Heart right ventricle (tissue), 16 donors: ENCODE data around the gene USP12. TPM values are rescaled to one million over a fixed set of nuclear protein-coding genes. Genes with fewer than 3 reads are reported as not detected.

ENCODE experiments used
- ATAC-seq, 8 donors: fragments of 200-7000 bp; cut with Tn5 transposase; one replicate each; pipeline ENCODE4 v1.9.1; 2020; ENCODE audit warnings: mild to moderate bottlenecking in 8 of 8, moderate library complexity in 8 of 8, moderate number of reproducible peaks in 1 of 8
- DNase-seq, 2 donors: peaks; one replicate each; pipeline ENCODE4 v3.0.0-alpha.2; 2020
- H3K27ac ChIP-seq, 10 donors: fragments of 200-600 bp; sonication (generic) in 2 of 10; one replicate each; pipeline versions ENCODE4 v1.5.0 to v1.8.0; 2020 to 2022; ENCODE audit warnings: mild to moderate bottlenecking in 3 of 10
- H3K27me3 ChIP-seq, 7 donors: fragments of 200-600 bp; one replicate each; pipeline ENCODE4 v1.8.0; 2021 to 2022; ENCODE audit warnings: mild to moderate bottlenecking in 2 of 7
- H3K36me3 ChIP-seq, 9 donors: fragments of 200-600 bp; sonication (generic) in 1 of 9; one replicate each; pipeline versions ENCODE4 v1.5.0 to v1.8.0; 2020 to 2022; ENCODE audit warnings: mild to moderate bottlenecking in 2 of 9
- H3K4me1 ChIP-seq, 9 donors: fragments of 200-600 bp; sonication (generic) in 1 of 9; one replicate each; pipeline versions ENCODE4 v1.5.0 to v1.8.0; 2020 to 2022; ENCODE audit warnings: mild to moderate bottlenecking in 4 of 9
- H3K4me3 ChIP-seq, 10 donors: fragments of 200-600 bp; sonication (generic) in 2 of 10; one replicate each; pipeline versions ENCODE4 v1.5.0 to v1.8.0; 2020 to 2022; ENCODE audit warnings: mild to moderate bottlenecking in 7 of 10, moderate library complexity in 2 of 10
- H3K9me3 ChIP-seq, 11 donors: fragments of 200-600 bp in 10 of 11; sonication (generic) in 2 of 11; one replicate each; pipeline versions ENCODE4 v1.5.0 to v1.8.0; 2013 to 2022; ENCODE audit warnings: mild to moderate bottlenecking in 2 of 11, control low read depth in 1 of 11, moderate library complexity in 1 of 11
- WGBS, 2 donors: extraction: QIAGEN DNeasy Blood & Tissue Kit; methylation state at CpG; one replicate each; pipeline ENCODE4 v1.1.7; 2013; ENCODE audit warnings: inconsistent platforms in 1 of 2; 5-methylcytosine and 5-hydroxymethylcytosine counted together
- intact Hi-C, 10 donors: fragments of 100-400 bp; cut with DNase I; formaldehyde crosslinking; loops; one replicate each; pipeline versions ENCODE4 v1.11.1 to v1.14.2; 2022
- polyA plus RNA-seq, 2 donors: library from polyadenylated mRNA; stranded (reverse); fragments of 200-250 nt; gene quantifications; one replicate each; pipeline ENCODE4 v1.2.3, GENCODE V29; 2013
- total RNA-seq, 10 donors: library from RNA; stranded (reverse); fragmentation: NEBNext Ultra II Directional in 3 of 10; extraction: Animal tissue kit (Norgen Biotek cat#: 25700) in 3 of 10; gene quantifications; one replicate each; pipeline versions ENCODE4 v1.2.1 to v1.2.4, GENCODE V29; 2021 to 2023
- TF ChIP-seq, protein P1 (sequence below), 9 donors: fragments of 200-600 bp; sonication (generic) in 2 of 9; IDR thresholded peaks; one replicate each; pipeline versions ENCODE4 v1.5.0 to v1.8.0; 2021 to 2022; ENCODE audit warnings: antibody characterized with exemption in 9 of 9, mild to moderate bottlenecking in 5 of 9, moderate library complexity in 1 of 9
- donor health status: Arrhythmogenic right ventricular cardiomyopathy.
- donor health status: ischemic (EF 13 %, LVEDD 7.1; RV severe dilation, severe dysfunction).
- donor health status: healthy with polysubstance abuse.
- donor health status: DM: no; HTN: yes; CAD: no.
- donor health status: DM: no; HTN: no; CAD: no.
- donor health status: ischemic (EF 25% LVEDD 6.9; RV normal size, moderate dysfunction).
- donor health status: ischemic (EF 25% LVEDD 5.7; RV mildly dilated, moderate dysfunction).
- donor health status: healthy.
- donor health status: DM: yes; HTN: yes; CAD: no.
- donor health status: Ischemic cardiomyopathy.
- donor health status: ischemic (EF 35%, LVEDD 5.7; RV mildly dilated, moderate dysfunction).
- donor health status: nonischemic (EF 11% LVEDD 7.7; RV severe dilation, severe dysfunction).
- donor health status: DM: yes; HTN: yes; CAD: no.
- donor health status: PGD.
- donor health status: ischemic (EF 29% LVEDD 5.4; RV normal size, mild dysfunction).
- donor health status: nonischemic (EF 23%, LVEDD 6.1; RV moderate dilation, normal function).

USP12 gene
- total and polyA plus RNA-seq, 12 donors, result 4.3 to 22.9 (median 19.0) TPM

GRCh38 chr13:27044837-27045570 is 126.6 kb downstream of the USP12 start:
- H3K9me3 ChIP-seq, result no peaks in the 10 kb centered on the region
- no peaks in the 10 kb centered on the region for H3K36me3 ChIP-seq
- intact Hi-C loops, result no loop called here
- H3K27me3 ChIP-seq, result no peaks in the 10 kb centered on the region
- DNase-seq (no peak), ATAC-seq (no peak)
- no peak overlapping the region for H3K4me3 ChIP-seq
- peaks cover 0 to 5% (median 0%) of the 10 kb centered on the region in 9 donors for H3K4me1 ChIP-seq
- TF ChIP-seq, protein P1, sequence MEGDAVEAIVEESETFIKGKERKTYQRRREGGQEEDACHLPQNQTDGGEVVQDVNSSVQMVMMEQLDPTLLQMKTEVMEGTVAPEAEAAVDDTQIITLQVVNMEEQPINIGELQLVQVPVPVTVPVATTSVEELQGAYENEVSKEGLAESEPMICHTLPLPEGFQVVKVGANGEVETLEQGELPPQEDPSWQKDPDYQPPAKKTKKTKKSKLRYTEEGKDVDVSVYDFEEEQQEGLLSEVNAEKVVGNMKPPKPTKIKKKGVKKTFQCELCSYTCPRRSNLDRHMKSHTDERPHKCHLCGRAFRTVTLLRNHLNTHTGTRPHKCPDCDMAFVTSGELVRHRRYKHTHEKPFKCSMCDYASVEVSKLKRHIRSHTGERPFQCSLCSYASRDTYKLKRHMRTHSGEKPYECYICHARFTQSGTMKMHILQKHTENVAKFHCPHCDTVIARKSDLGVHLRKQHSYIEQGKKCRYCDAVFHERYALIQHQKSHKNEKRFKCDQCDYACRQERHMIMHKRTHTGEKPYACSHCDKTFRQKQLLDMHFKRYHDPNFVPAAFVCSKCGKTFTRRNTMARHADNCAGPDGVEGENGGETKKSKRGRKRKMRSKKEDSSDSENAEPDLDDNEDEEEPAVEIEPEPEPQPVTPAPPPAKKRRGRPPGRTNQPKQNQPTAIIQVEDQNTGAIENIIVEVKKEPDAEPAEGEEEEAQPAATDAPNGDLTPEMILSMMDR (IDR thresholded peaks at IDR 0.05), result no peak
- no peak overlapping the region for H3K27ac ChIP-seq
- WGBS, 2 donors, result 83% methylated on average over 15 of the region's 15 CpGs

DNA sequence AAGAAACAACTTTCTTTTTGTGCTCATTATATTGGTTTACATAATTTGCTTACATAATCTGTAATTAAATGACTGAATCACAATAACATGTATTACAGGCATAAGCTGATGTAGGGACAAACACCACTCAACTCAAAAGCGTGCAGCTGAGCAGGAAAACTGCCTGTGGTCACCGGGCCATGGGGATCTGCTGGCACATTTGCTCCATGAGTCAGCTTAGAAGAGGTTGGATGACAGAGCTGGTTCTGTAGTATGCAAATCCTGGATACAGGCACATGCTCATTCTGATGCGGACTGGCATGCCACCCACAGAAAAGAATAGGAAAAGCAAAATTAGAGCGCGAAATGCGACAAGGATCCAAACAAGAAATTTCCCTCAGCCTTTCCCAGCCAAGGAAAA is 128.6 kb downstream of the USP12 start:
- Histone ChIP-seq H3K4me1 (peaks cover 0 to 5% (median 0%) of the 10 kb centered on the region in 9 donors), H3K36me3 (no peaks in the 10 kb centered on the region), H3K27me3 (no peaks in the 10 kb centered on the region), H3K9me3 (no peaks in the 10 kb centered on the region), H3K4me3 (no peak overlapping the region), H3K27ac (no peak overlapping the region)
- intact Hi-C loops, result no loop called here
- WGBS, 2 donors, result 63 to 65% methylated on average over 6 of the region's 6 CpGs
- ATAC-seq (peak in 4 of 8 donors; percentile 41 to 81 (median 60)), DNase-seq (peak in 1 of 2 donors; percentile 26)
- TF ChIP-seq, protein P1 (IDR thresholded peaks at IDR 0.05), result no peak

DNA sequence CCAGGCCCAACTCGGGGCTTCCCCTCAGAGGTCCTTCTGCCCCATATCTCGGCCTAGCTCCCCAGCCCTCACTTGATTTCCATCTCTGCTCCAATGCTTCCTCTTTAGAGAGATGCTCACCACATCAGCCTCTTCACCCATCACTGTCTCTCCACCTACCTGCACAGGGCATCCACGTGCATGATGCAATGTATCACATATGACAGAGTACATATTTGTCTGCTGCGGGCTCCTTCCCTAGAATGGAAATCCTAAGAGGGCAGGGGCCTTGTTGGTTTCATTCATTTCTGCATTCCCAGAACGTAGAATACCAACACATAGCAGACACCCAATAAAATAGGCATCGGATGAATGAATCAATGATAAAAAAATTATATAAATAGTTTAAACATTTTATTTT is 130.3 kb downstream of the USP12 start:
- intact Hi-C loops, result no loop called here
- Histone ChIP-seq H3K36me3 (no peaks in the 10 kb centered on the region), H3K9me3 (no peaks in the 10 kb centered on the region), H3K27ac (no peak overlapping the region), H3K27me3 (peaks cover 0 to 4% (median 0%) of the 10 kb centered on the region in 7 donors), H3K4me1 (peaks cover 0 to 12% (median 8%) of the 10 kb centered on the region in 9 donors), H3K4me3 (no peak overlapping the region)
- ATAC-seq (no peak), DNase-seq (no peak)
- TF ChIP-seq, protein P1 (IDR thresholded peaks at IDR 0.05), result no peak
- WGBS, 2 donors, result 93 to 94% methylated on average over 6 of the region's 6 CpGs

GRCh38 chr13:27040826-27041108 is 130.8 kb downstream of the USP12 start:
- Histone ChIP-seq H3K27me3 (peaks cover 0 to 4% (median 0%) of the 10 kb centered on the region in 7 donors), H3K9me3 (no peaks in the 10 kb centered on the region), H3K4me3 (no peak overlapping the region), H3K4me1 (peaks cover 0 to 17% (median 10%) of the 10 kb centered on the region in 9 donors), H3K27ac (no peak overlapping the region), H3K36me3 (no peaks in the 10 kb centered on the region)
- no peak for ATAC-seq
- intact Hi-C loops, result no loop called here
- 97% methylated on average over 4 of the region's 4 CpGs for WGBS, 2 donors
- TF ChIP-seq, protein P1 (IDR thresholded peaks at IDR 0.05), result no peak
- no peak for DNase-seq
